WTC11 (cell line): ENCODE results near the gene GGT1. TPM values are rescaled to one million over a fixed set of nuclear protein-coding genes. Genes with fewer than 3 reads are reported as not detected.

ENCODE experiments used
- ATAC-seq: fragments of 200-7000 bp; cut with Tn5 transposase; 2 replicates; pipeline ENCODE4 v1.10.0; 2021; ENCODE audit warnings: mild to moderate bottlenecking, moderate library complexity
- CTCF ChIA-PET: fragments of 300-600 bp; sonication (Branson Sonifier 250); formaldehyde crosslinking; loops from one replicate; lab custom pipeline; 2021; ENCODE audit warnings: antibody characterized with exemption; lab: Charles Lee
- POLR2A ChIA-PET: fragments of 350-600 bp; sonication (Branson Sonifier 250); formaldehyde crosslinking; loops from one replicate; lab custom pipeline; 2021; ENCODE audit warnings: antibody characterized with exemption; lab: Charles Lee
- DNase-seq: peaks from one replicate; pipeline ENCODE4 v3.0.0; 2021; ENCODE audit warnings: low spot score
- H3K27ac Mint-ChIP-seq: 2 replicates; pipeline ENCODE4 v1.8.0; 2021; ENCODE audit warnings: mixed read lengths
- H3K27me3 Mint-ChIP-seq: 2 replicates; pipeline ENCODE4 v1.8.0; 2021; ENCODE audit warnings: low read depth, mild to moderate bottlenecking, moderate library complexity, mixed read lengths
- H3K36me3 Mint-ChIP-seq: 2 replicates; pipeline ENCODE4 v1.8.0; 2021; ENCODE audit warnings: mixed read lengths
- H3K4me1 Mint-ChIP-seq: 2 replicates; pipeline ENCODE4 v1.8.0; 2022; ENCODE audit warnings: mixed read lengths
- H3K4me3 Mint-ChIP-seq: 2 replicates; pipeline ENCODE4 v1.8.0; 2021; ENCODE audit warnings: mild to moderate bottlenecking, moderate library complexity, mixed read lengths
- H3K9me3 Mint-ChIP-seq: 2 replicates; pipeline ENCODE4 v1.8.0; 2021; ENCODE audit warnings: mixed read lengths
- CBFB ChIP-seq: sonication (generic); formaldehyde crosslinking; IDR thresholded peaks from 2 replicates; pipeline ENCODE4 v1.8.1; 2022; ENCODE audit warnings: mild to moderate bottlenecking, low read depth, missing genetic modification reagents
- EMX1 ChIP-seq: fragments of 250-450 bp; sonication (Bioruptor Pico); IDR thresholded peaks from 2 replicates; pipeline ENCODE4 v1.8.0; 2021; ENCODE audit warnings: mild to moderate bottlenecking
- FOXP1 ChIP-seq: sonication (generic); formaldehyde crosslinking; IDR thresholded peaks from 2 replicates; pipeline ENCODE4 v1.8.0; 2022; ENCODE audit warnings: missing genetic modification reagents, mild to moderate bottlenecking, moderate library complexity, borderline replicate concordance
- GRHL2 ChIP-seq: fragments of 250-450 bp; sonication (Bioruptor Pico); IDR thresholded peaks from 2 replicates; pipeline ENCODE4 v1.8.0; 2022; ENCODE audit warnings: mild to moderate bottlenecking, moderate library complexity; ENCODE audit not compliant: insufficient replicate concordance, severe bottlenecking
- PRRX2 ChIP-seq: fragments of 250-450 bp; sonication (Bioruptor Pico); IDR thresholded peaks from 2 replicates; pipeline ENCODE4 v1.8.0; 2021; ENCODE audit warnings: mild to moderate bottlenecking
- RORB ChIP-seq: fragments of 250-450 bp; sonication (Bioruptor Pico); IDR thresholded peaks from 2 replicates; pipeline ENCODE4 v1.9.0; 2021; ENCODE audit warnings: mild to moderate bottlenecking
- SP1 ChIP-seq: sonication (generic); formaldehyde crosslinking; conservative IDR thresholded peaks from 2 replicates; pipeline ENCODE4 v1.8.1; 2022; ENCODE audit warnings: missing genetic modification reagents
- ZNF232 ChIP-seq: sonication (generic); formaldehyde crosslinking; IDR thresholded peaks from 2 replicates; pipeline ENCODE4 v1.8.0; 2022; ENCODE audit warnings: mild to moderate bottlenecking, missing genetic modification reagents
- ZNF263 ChIP-seq: sonication (generic); formaldehyde crosslinking; IDR thresholded peaks from 2 replicates; pipeline ENCODE4 v1.8.1; 2022; ENCODE audit warnings: low read depth, mild to moderate bottlenecking, moderate library complexity, missing genetic modification reagents
- ZNF416 ChIP-seq: fragments of 250-450 bp; sonication (Bioruptor Pico); IDR thresholded peaks from 2 replicates; pipeline ENCODE4 v1.9.0; 2021; ENCODE audit warnings: mild to moderate bottlenecking, inconsistent platforms
- total RNA-seq: library from RNA; stranded (reverse); gene quantifications from 3 replicates; pipeline ENCODE4 v1.2.3, GENCODE V29; 2021
- TF ChIP-seq, protein P1 (sequence below): sonication (generic); formaldehyde crosslinking; IDR thresholded peaks from 2 replicates; pipeline ENCODE4 v1.8.1; 2023; ENCODE audit warnings: mild to moderate bottlenecking, missing genetic modification reagents, moderate library complexity
- TF ChIP-seq, protein P2 (sequence below): sonication (generic); formaldehyde crosslinking; IDR thresholded peaks from 2 replicates; pipeline ENCODE4 v1.8.0; 2022; ENCODE audit warnings: mild to moderate bottlenecking, missing genetic modification reagents
- TF ChIP-seq, protein P3 (sequence below): sonication (generic); formaldehyde crosslinking; IDR thresholded peaks from 2 replicates; pipeline ENCODE4 v1.8.1; 2022; ENCODE audit warnings: mild to moderate bottlenecking, moderate library complexity, missing genetic modification reagents
- TF ChIP-seq, protein P4 (sequence below): fragments of 250-450 bp; sonication (Bioruptor Pico); conservative IDR thresholded peaks from 2 replicates; pipeline ENCODE4 v1.9.0; 2021; ENCODE audit warnings: mild to moderate bottlenecking
- TF ChIP-seq, protein P5 (sequence below): sonication (generic); formaldehyde crosslinking; IDR thresholded peaks from 2 replicates; pipeline ENCODE4 v1.8.1; 2023; ENCODE audit warnings: mild to moderate bottlenecking, moderate library complexity, missing genetic modification reagents
- TF ChIP-seq, protein P6 (sequence below): sonication (generic); formaldehyde crosslinking; IDR thresholded peaks from 2 replicates; pipeline ENCODE4 v1.8.0; 2022; ENCODE audit warnings: missing genetic modification reagents
- TF ChIP-seq, protein P7 (sequence below): fragments of 250-450 bp; sonication (Bioruptor Pico); IDR thresholded peaks from 2 replicates; pipeline ENCODE4 v1.8.0; 2021; ENCODE audit warnings: mild to moderate bottlenecking

Gene GGT1
- total RNA-seq, 1 experiment from 2014 or later, result 33.7 TPM

DNA sequence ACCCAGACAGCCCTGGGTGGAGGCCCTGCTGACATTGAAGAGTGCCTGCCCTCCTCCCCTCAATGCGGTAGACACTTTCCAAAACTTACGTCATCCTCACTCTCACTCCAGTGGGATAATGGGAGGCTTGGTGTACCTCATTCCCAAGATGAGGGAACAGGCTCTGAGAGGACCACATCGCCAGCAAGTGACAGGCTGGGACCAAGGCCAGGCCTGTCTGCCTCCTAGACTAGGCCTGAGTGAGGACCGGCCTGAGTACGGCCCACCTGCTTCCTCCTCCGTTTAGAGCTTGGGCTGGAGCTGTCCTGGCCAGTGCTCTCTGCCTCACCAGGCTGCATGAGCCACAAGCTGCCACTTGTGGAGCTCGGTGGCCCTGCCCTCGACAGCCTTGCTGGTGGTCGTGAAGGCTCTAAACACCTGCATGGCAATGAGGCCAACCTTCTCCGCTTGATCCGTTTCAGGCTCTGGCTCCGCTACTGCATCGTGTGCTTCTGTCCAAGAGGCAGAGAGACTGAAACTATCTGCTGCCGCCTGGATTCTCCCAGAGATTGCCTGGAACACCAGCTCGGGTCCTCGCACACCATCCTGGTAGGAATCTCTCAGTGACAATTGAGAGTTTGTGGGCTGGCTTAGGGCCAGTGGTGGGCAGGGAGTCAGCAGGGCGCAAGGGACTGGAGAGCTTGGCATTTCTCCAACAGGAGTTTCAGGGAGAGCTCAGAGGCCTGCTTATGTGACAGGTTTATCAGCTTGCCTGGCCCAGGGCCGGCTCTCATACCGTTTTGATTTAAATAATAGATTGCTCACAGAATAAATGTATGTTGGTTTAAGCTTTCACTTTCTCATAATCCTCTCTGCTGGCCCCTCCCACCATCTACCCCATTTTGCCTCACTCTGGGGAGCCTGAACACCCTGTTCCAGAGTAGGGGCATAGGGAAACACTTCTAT is 19.5 kb upstream of the GGT1 start (continued):
- TF ChIP-seq GRHL2 (CRISPR knock-in tag), result no peak
- TF ChIP-seq, protein P1, sequence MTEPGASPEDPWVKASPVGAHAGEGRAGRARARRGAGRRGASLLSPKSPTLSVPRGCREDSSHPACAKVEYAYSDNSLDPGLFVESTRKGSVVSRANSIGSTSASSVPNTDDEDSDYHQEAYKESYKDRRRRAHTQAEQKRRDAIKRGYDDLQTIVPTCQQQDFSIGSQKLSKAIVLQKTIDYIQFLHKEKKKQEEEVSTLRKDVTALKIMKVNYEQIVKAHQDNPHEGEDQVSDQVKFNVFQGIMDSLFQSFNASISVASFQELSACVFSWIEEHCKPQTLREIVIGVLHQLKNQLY (CRISPR knock-in tag), result no peak
- TF ChIP-seq EMX1, result no peak
- TF ChIP-seq ZNF416 (CRISPR knock-in tag), result no peak
- no peak for TF ChIP-seq CBFB

DNA sequence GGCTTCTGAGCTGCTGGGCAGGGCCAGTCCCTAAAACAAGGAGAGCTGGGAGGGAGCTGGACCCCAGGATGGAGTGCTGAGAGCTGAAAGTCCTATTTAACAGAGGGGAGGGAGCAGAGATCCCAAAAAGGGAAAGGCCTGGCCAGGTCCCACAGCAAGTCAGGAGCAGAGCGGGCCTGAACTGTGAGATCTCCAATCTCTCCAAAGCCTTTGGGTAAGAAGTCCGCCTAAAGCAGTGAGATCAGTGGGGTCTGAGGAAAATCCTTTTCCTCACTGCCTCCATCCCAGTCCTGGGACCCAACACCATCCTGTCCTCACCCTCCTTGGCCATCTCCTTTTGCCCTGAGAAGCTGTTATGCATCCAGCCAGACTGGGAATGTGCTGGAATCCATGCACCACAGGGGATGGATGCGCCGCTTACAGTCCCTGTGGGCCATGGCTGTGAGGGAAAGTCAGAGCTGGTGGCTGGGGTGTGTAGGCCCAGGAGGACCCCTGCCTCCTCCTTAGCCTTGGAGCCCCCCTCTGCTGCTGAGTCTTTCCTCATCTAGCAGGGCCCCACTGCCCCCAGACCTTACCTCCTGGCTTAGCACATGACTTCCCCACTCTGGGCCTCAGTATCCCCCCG is 18.7 kb upstream of the GGT1 start:
- Mint-ChIP-seq H3K4me3 (no peak overlapping the region), H3K27me3 (no peaks in the 10 kb centered on the region), H3K4me1 (no peaks in the 10 kb centered on the region), H3K9me3 (no peaks in the 10 kb centered on the region), H3K36me3 (no peaks in the 10 kb centered on the region), H3K27ac (no peak overlapping the region)
- ChIA-PET POLR2A (interaction anchor here (0.7 to 1.3 kb wide), 2 partner anchors 9 to 17 kb away, joined by 3 to 4 read pairs; partner anchors contain the start of gene LRRC75B), CTCF (interaction anchor here (1.0 to 1.2 kb wide), 2 partner anchors 9 to 188 kb away, joined by 3 read pairs; partner anchors contain the start of gene LRRC75B)
- TF ChIP-seq, protein P2, sequence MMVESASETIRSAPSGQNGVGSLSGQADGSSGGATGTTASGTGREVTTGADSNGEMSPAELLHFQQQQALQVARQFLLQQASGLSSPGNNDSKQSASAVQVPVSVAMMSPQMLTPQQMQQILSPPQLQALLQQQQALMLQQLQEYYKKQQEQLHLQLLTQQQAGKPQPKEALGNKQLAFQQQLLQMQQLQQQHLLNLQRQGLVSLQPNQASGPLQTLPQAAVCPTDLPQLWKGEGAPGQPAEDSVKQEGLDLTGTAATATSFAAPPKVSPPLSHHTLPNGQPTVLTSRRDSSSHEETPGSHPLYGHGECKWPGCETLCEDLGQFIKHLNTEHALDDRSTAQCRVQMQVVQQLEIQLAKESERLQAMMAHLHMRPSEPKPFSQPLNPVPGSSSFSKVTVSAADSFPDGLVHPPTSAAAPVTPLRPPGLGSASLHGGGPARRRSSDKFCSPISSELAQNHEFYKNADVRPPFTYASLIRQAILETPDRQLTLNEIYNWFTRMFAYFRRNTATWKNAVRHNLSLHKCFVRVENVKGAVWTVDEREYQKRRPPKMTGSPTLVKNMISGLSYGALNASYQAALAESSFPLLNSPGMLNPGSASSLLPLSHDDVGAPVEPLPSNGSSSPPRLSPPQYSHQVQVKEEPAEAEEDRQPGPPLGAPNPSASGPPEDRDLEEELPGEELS (CRISPR knock-in tag), result no peak
- no peak for TF ChIP-seq EMX1
- TF ChIP-seq ZNF263 (CRISPR knock-in tag), result no peak
- TF ChIP-seq, protein P3, sequence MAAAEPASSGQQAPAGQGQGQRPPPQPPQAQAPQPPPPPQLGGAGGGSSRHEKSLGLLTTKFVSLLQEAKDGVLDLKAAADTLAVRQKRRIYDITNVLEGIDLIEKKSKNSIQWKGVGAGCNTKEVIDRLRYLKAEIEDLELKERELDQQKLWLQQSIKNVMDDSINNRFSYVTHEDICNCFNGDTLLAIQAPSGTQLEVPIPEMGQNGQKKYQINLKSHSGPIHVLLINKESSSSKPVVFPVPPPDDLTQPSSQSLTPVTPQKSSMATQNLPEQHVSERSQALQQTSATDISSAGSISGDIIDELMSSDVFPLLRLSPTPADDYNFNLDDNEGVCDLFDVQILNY (CRISPR knock-in tag), result no peak
- no peak for TF ChIP-seq RORB
- no peak for TF ChIP-seq SP1 (CRISPR knock-in tag)
- no peak for TF ChIP-seq GRHL2 (CRISPR knock-in tag)
- TF ChIP-seq, protein P4, sequence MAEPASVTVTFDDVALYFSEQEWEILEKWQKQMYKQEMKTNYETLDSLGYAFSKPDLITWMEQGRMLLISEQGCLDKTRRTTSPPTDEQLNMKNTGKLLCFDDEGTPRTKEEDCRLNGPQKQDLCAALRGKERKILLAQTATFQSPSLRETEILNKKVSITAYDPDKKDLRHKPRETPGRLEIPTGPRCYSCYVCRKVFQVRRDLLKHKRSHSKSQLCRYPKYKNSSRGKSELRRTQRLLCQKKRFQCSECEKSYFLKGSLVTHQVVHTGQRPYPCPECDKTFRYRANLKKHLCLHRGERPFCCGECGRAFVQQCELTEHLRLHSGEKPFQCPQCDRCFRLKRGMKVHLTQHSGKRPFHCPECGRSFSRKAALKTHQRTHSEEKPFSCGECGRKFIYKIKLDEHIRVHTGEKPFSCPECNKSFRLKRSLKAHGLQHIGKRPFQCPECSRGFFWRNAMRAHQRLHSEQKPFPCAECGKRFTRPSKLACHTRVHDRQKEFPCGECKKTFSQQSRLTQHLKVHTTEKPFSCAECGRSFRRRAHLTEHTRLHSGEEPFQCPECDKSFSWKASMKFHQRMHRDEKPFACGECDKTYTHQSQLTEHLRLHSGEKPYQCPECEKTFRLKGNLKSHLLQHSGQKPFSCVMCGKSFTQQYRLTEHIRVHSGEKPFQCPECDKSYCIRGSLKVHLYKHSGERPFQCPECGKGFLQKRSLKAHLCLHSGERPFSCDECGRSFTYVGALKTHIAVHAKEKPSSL, result no peak
- TF ChIP-seq, protein P5, sequence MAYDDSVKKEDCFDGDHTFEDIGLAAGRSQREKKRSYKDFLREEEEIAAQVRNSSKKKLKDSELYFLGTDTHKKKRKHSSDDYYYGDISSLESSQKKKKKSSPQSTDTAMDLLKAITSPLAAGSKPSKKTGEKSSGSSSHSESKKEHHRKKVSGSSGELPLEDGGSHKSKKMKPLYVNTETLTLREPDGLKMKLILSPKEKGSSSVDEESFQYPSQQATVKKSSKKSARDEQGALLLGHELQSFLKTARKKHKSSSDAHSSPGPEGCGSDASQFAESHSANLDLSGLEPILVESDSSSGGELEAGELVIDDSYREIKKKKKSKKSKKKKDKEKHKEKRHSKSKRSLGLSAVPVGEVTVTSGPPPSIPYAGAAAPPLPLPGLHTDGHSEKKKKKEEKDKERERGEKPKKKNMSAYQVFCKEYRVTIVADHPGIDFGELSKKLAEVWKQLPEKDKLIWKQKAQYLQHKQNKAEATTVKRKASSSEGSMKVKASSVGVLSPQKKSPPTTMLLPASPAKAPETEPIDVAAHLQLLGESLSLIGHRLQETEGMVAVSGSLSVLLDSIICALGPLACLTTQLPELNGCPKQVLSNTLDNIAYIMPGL (CRISPR knock-in tag), result no peak
- no peak for TF ChIP-seq PRRX2 (CRISPR knock-in tag)
- TF ChIP-seq, protein P6, sequence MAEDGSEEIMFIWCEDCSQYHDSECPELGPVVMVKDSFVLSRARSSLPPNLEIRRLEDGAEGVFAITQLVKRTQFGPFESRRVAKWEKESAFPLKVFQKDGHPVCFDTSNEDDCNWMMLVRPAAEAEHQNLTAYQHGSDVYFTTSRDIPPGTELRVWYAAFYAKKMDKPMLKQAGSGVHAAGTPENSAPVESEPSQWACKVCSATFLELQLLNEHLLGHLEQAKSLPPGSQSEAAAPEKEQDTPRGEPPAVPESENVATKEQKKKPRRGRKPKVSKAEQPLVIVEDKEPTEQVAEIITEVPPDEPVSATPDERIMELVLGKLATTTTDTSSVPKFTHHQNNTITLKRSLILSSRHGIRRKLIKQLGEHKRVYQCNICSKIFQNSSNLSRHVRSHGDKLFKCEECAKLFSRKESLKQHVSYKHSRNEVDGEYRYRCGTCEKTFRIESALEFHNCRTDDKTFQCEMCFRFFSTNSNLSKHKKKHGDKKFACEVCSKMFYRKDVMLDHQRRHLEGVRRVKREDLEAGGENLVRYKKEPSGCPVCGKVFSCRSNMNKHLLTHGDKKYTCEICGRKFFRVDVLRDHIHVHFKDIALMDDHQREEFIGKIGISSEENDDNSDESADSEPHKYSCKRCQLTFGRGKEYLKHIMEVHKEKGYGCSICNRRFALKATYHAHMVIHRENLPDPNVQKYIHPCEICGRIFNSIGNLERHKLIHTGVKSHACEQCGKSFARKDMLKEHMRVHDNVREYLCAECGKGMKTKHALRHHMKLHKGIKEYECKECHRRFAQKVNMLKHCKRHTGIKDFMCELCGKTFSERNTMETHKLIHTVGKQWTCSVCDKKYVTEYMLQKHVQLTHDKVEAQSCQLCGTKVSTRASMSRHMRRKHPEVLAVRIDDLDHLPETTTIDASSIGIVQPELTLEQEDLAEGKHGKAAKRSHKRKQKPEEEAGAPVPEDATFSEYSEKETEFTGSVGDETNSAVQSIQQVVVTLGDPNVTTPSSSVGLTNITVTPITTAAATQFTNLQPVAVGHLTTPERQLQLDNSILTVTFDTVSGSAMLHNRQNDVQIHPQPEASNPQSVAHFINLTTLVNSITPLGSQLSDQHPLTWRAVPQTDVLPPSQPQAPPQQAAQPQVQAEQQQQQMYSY, result no peak
- TF ChIP-seq, protein P7, sequence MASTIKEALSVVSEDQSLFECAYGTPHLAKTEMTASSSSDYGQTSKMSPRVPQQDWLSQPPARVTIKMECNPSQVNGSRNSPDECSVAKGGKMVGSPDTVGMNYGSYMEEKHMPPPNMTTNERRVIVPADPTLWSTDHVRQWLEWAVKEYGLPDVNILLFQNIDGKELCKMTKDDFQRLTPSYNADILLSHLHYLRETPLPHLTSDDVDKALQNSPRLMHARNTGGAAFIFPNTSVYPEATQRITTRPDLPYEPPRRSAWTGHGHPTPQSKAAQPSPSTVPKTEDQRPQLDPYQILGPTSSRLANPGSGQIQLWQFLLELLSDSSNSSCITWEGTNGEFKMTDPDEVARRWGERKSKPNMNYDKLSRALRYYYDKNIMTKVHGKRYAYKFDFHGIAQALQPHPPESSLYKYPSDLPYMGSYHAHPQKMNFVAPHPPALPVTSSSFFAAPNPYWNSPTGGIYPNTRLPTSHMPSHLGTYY (CRISPR knock-in tag), result no peak
- TF ChIP-seq ZNF232 (CRISPR knock-in tag), result no peak
- TF ChIP-seq FOXP1 (CRISPR knock-in tag), result no peak
- DNase-seq, result no peak
- ATAC-seq, result no peak
